Inflammatory macrophage treated with lipopolysaccharide for 1 hour (primary cell): ENCODE data around the gene DGLUCY.
"Not testable (repeated sequence)": the region's sequence is repeated elsewhere in the genome, so short reads cannot be mapped to it uniquely, and the experiment has no call there.

Source experiments
- DNase-seq, 2 donors: peaks; one replicate each; pipeline ENCODE4 v3.0.0-alpha.2; 2020 to 2022

Gene DGLUCY

GRCh38 chr14:91140672-91141071 lies 26.8 kb downstream of the DGLUCY start:
- no peak for DNase-seq

GRCh38 chr14:91142214-91142668 lies 28.4 kb downstream of the DGLUCY start:
- DNase-seq = peak; percentile 27 to 38

GRCh38 chr14:91143862-91144261 lies 30.0 kb downstream of the DGLUCY start:
- DNase-seq = no peak

- no peak for DNase-seq
These were observed 30.7 kb downstream of the DGLUCY start for GRCh38 chr14:91144425-91145145.

GRCh38 chr14:91145391-91146160 lies 31.7 kb downstream of the DGLUCY start:
- DNase-seq = no peak

GRCh38 chr14:91146661-91147060 lies 32.8 kb downstream of the DGLUCY start:
- DNase-seq = no peak

GRCh38 chr14:91149462-91149861 lies 35.6 kb downstream of the DGLUCY start:
- no peak for DNase-seq

GRCh38 chr14:91152499-91152898 lies 38.6 kb downstream of the DGLUCY start:
- DNase-seq = no peak

GRCh38 chr14:91153360-91153759 lies 39.5 kb downstream of the DGLUCY start:
- no peak for DNase-seq

GRCh38 chr14:91154851-91155625 lies 41.2 kb downstream of the DGLUCY start:
- no peak for DNase-seq

- DNase-seq = no peak
These were observed 41.8 kb downstream of the DGLUCY start for GRCh38 chr14:91155626-91156089.

- DNase-seq = not testable (repeated sequence)
These were observed 42.3 kb downstream of the DGLUCY start for GRCh38 chr14:91156142-91156666.

- not testable (repeated sequence) for DNase-seq
These were observed 43.0 kb downstream of the DGLUCY start for GRCh38 chr14:91156877-91157276.

- no peak for DNase-seq
These were observed 44.4 kb downstream of the DGLUCY start for GRCh38 chr14:91158091-91158790.

- DNase-seq = no peak
These were observed 45.3 kb downstream of the DGLUCY start for GRCh38 chr14:91159182-91159581.

- no peak for DNase-seq
These were observed 46.0 kb downstream of the DGLUCY start for GRCh38 chr14:91159906-91160305.

GRCh38 chr14:91163316-91163715 lies 49.4 kb downstream of the DGLUCY start:
- DNase-seq = no peak

GRCh38 chr14:91164676-91165075 lies 50.8 kb downstream of the DGLUCY start:
- no peak for DNase-seq

GRCh38 chr14:91167380-91167770 lies 53.5 kb downstream of the DGLUCY start:
- DNase-seq = no peak

- no peak for DNase-seq
These were observed 56.1 kb downstream of the DGLUCY start for GRCh38 chr14:91169951-91170350.

GRCh38 chr14:91170504-91171121 lies 56.7 kb downstream of the DGLUCY start:
- DNase-seq = no peak

- DNase-seq = no peak
These were observed 57.4 kb downstream of the DGLUCY start for GRCh38 chr14:91171291-91171690.
